ENCODE measurements around the gene RBFOX2. TPM values are rescaled to one million over a fixed set of nuclear protein-coding genes. Genes with fewer than 3 reads are reported as not detected.
"Not testable (repeated sequence)": the region's sequence is repeated elsewhere in the genome, so short reads cannot be mapped to it uniquely, and the experiment has no call there.

Gene RBFOX2
- total RNA-seq, 2 experiments from 2014 or later, result 6.6 to 7.1 TPM

DNA sequence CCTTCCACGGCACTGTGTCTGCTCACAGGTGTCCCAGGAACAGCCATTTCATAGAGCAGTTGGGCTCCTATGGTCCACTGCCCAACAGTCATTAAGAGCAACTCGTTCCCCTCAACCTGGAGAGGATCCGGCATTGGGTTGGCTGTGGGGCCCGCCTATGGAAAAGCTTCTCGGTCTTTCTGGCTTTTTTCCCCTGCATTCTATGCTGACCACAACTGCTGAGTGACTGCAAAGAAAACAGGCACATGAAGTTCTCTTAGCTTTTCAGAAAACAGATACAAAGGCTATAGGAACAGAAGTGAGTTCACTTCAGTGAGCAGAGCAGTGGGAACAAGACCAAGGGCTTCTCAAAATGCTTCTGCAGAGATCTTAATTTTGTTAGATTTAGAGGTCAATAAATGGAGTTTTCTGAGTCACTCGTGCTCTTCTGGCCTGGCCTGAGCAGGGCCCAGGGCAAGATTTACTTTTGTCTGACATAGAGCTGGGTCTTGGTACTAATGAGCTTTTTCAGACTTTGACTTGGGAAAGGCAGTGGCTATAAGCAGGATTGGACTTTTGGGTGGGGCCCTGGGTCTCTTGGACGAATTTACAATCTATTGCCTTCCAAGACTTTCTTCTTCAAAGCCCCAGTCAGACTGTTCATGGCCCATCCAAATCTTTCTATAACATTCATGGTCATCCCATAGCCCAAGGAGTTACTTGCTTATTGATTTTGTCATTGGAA is 324.6 kb downstream of the RBFOX2 start:
- ChIA-PET CTCF (no interaction called here), POLR2A (interaction anchor here (0.6 kb wide), 1 partner anchor 204 kb away, joined by 3 read pairs; no protein-coding TSS in a partner anchor)

DNA sequence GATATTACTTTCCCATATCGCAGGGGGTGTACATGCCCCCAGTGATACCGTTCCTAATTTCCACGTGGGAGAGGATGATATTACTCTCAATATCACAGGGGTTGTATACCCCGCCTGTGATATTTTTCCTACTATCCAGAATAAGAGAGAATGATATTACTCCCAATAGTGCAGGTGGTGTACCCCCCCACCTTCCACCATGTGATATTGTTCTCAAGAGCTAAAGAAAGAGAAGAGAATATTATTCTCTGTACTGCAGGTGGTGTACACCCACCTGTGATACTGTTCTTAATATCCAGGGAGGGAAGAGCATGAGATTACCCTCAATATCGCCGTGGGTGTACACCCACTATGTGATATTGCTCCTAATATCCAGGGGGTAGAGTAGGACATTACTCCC is 328.8 kb downstream of the RBFOX2 start:
- CTCF ChIA-PET, POLR2A ChIA-PET: not testable (repeated sequence)

DNA sequence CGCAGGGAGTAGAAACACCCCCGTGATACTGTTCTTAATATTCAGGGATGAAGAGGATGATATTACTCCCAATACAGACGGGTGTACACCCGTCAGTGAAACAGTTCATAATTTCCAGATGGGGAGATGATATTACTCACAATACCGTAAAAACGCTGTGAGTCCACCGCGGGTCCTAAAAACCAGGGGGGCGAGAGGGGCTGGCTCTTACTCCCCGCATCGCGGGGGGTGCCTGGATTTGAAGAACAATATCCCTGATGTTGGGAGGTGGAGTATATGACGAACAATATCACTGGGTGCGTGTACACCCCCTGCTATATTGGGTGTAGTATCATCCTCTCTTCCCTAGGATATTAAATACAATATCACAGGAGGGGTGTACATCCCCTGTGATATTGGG is 331.5 kb downstream of the RBFOX2 start:
- ChIA-PET POLR2A (no interaction called here), CTCF (no interaction called here)

DNA sequence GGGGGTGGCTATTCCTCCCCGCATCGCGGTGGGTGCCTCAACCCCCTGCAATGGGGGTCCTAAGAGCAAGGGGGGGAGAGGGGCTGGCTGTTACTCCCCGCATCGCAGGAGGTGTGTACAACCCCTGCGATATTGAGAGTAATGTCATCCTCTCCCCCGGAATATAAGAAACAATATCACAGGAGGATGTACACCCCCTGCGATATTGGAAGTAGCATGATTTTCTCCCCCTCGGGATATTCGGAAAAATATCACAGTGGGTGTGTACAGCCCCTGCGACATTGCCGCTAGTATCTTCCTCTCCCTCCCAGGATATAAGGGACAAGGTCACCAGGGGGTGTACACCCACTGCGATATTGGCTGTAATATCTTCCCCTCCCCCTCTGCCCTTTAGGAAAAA is 333.4 kb downstream of the RBFOX2 start:
- ChIA-PET CTCF (no interaction called here), POLR2A (no interaction called here)

GRCh38 chr22:35690001-35690400 is 338.6 kb downstream of the RBFOX2 start:
- POLR2A ChIA-PET, result interaction anchor here (0.7 kb wide), 1 partner anchor 228 kb away, joined by 4 read pairs; no protein-coding TSS in a partner anchor
- CTCF ChIA-PET, result no interaction called here

- CTCF ChIA-PET, result no interaction called here
- POLR2A ChIA-PET, result no interaction called here
Observed at GRCh38 chr22:35688913-35689675, 339.5 kb downstream of the RBFOX2 start.

Other genes with a start within 250 kb of the RBFOX2 start
- gene APOL3, start 131.9 kb upstream of the RBFOX2 start, total RNA-seq, result 10 to 100 TPM; 32.7 to 33.2 TPM
- under 1 TPM; 0.63 to 0.84 TPM for gene APOL4, start 173.0 kb upstream of the RBFOX2 start, total RNA-seq
- gene APOL2, start 210.7 kb upstream of the RBFOX2 start, total RNA-seq, result 10 to 100 TPM; 60.2 to 61.2 TPM
- 10 to 100 TPM; 33.0 to 35.6 TPM for gene APOL1, start 224.3 kb upstream of the RBFOX2 start, total RNA-seq